ENCODE measurements around the gene SRP68.

DNA sequence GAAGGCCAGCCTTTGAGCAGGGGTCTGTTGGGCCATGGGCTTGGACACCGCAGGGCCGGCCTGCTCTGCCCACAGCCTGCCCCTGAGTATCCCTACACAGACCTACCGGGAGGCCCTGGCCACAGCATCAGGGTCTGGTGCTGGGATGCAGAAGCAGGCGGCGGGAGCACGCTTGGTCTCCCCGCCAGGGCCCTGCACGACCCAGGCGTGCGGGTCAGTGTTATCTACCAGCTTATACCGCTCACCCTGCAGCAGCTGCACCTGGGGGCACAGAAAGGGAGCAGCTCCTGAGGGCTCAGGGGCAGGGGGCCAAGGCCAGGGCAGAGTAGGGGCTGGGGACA lies 54.0 kb downstream of the SRP68 start:
- TF ChIP-seq GATA3 (IDR thresholded peaks at IDR 0.05; ENCODE audit: low read depth, low read length) (no peak), GATA2 (IDR thresholded peaks at IDR 0.05; ENCODE audit: low read depth, low read length) (no peak)

Data from SH-SY5Y (cell line).